Breast epithelium (tissue), 4 donors: ENCODE data around the gene ZNF638. TPM values are rescaled to one million over a fixed set of nuclear protein-coding genes. Genes with fewer than 3 reads are reported as not detected.

ENCODE experiments used
- DNase-seq, 2 donors: peaks; one replicate each; pipeline ENCODE4 v3.0.0-alpha.2; 2019; ENCODE audit warnings: low spot score in 2 of 2
- H3K27ac ChIP-seq, 2 donors: fragments of 200-600 bp; sonication (generic) in 1 of 2; one replicate each; pipeline ENCODE4 v1.5.1; 2016 to 2019; ENCODE audit warnings: mild to moderate bottlenecking in 1 of 2
- H3K27me3 ChIP-seq, 2 donors: fragments of 200-600 bp; sonication (generic) in 1 of 2; one replicate each; pipeline versions ENCODE4 v1.5.1 to v1.6.0; 2017 to 2019; ENCODE audit warnings: control low read depth in 1 of 2, mild to moderate bottlenecking in 1 of 2
- H3K36me3 ChIP-seq: fragments of 200-600 bp; one replicate; pipeline ENCODE4 v1.5.1; 2019
- H3K4me1 ChIP-seq, 2 donors: fragments of 200-600 bp; sonication (generic); one replicate each; pipeline ENCODE4 v1.5.1; 2016 to 2019; ENCODE audit warnings: control low read depth in 1 of 2
- H3K4me3 ChIP-seq, 3 donors: fragments of 200-600 bp; sonication (generic); 1 replicate in 2 of 3; 2 replicates in 1 of 3; pipeline ENCODE4 v1.5.1; 2016 to 2019; ENCODE audit warnings: mild to moderate bottlenecking in 3 of 3, moderate library complexity in 2 of 3
- H3K9me3 ChIP-seq, 2 donors: fragments of 200-600 bp; sonication (generic) in 1 of 2; one replicate each; pipeline ENCODE4 v1.5.1; 2016 to 2019; ENCODE audit warnings: control low read depth in 1 of 2
- POLR2A ChIP-seq: fragments of 450-650 bp; IDR thresholded peaks from one replicate; pipeline ENCODE4 v1.6.1; 2016; ENCODE audit warnings: antibody characterized with exemption, mild to moderate bottlenecking, moderate library complexity
- POLR2AphosphoS5 ChIP-seq, 3 donors: sonication (generic); formaldehyde crosslinking; IDR thresholded peaks; one replicate each; pipeline ENCODE4 v1.6.1; 2017; ENCODE audit warnings: antibody characterized with exemption in 3 of 3
- intact Hi-C: fragments of 100-400 bp; cut with DNase I; formaldehyde crosslinking; loops from one replicate; pipeline ENCODE4 v1.15.1; 2023; ENCODE audit warnings: low total_unique reads
- total RNA-seq, 3 donors: library from RNA; depleted of rRNA; stranded (reverse); fragments of >200 nt; gene quantifications; one replicate each; pipeline ENCODE4 v1.1.0, GENCODE V29; 2016
- TF ChIP-seq, protein P1 (sequence below), 3 donors: fragments of 450-650 bp; IDR thresholded peaks; one replicate each; pipeline ENCODE4 v1.5.1; 2016 to 2017; ENCODE audit warnings: antibody characterized with exemption in 3 of 3, mild to moderate bottlenecking in 3 of 3, moderate library complexity in 3 of 3

ZNF638 gene
- total RNA-seq, 3 donors from 2014 or later: 203 to 290 (median 266) TPM

DNA sequence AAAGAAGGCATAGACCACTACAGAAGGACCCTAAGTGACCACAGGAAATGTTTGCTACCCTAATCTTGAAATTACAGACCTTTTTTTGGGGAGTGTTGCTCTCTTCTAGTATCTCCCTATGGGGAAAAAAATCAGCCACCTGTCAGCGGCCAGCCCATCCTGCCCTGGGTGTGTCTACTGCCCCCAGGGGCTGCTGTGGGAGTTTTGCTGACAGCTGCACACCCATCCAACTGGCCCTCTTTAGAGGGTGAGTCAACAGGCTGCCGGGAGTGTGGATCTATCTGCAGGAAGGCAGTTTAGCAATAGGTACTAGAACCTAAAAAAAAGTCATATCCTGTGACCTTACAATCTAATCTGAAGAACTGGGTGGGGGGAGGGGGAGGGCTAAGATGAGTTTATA lies 121.0 kb downstream of the ZNF638 start:
- intact Hi-C loops: no loop called here
- no peak overlapping the region for H3K4me3 ChIP-seq

DNA sequence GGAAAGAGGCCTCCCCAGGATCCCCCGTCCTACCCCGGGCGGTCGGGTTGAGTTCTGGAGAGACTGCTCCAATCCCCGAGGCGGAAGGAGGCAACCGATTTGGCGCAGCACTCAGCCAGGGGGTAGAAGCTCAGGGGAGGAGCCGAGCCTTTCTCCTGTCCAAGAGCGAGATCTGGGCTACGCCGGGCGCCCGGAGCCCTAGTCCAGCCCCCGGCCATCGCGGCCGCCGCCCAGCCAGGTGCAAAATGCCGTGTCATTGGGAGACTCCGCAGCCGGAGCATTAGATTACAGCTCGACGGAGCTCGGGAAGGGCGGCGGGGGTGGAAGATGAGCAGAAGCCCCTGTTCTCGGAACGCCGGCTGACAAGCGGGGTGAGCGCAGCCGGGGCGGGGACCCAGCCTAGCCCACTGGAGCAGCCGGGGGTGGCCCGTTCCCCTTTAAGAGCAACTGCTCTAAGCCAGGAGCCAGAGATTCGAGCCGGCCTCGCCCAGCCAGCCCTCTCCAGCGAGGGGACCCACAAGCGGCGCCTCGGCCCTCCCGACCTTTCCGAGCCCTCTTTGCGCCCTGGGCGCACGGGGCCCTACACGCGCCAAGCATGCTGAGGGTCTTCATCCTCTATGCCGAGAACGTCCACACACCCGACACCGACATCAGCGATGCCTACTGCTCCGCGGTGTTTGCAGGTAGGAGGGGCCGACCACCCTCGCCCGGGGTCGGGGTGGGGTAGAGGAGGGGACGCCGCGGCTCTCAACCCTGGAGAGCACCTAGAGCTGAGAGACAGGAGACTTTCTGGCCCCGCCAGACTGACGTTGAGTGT lies 122.0 kb downstream of the ZNF638 start, which contains the start of gene DYSF:
TSS of gene DYSF (plus strand) at position 158 of the 817 bp plus-strand sequence.
- TF ChIP-seq, protein P1, sequence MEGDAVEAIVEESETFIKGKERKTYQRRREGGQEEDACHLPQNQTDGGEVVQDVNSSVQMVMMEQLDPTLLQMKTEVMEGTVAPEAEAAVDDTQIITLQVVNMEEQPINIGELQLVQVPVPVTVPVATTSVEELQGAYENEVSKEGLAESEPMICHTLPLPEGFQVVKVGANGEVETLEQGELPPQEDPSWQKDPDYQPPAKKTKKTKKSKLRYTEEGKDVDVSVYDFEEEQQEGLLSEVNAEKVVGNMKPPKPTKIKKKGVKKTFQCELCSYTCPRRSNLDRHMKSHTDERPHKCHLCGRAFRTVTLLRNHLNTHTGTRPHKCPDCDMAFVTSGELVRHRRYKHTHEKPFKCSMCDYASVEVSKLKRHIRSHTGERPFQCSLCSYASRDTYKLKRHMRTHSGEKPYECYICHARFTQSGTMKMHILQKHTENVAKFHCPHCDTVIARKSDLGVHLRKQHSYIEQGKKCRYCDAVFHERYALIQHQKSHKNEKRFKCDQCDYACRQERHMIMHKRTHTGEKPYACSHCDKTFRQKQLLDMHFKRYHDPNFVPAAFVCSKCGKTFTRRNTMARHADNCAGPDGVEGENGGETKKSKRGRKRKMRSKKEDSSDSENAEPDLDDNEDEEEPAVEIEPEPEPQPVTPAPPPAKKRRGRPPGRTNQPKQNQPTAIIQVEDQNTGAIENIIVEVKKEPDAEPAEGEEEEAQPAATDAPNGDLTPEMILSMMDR (IDR thresholded peaks at IDR 0.05): no peak
- no peak for TF ChIP-seq POLR2A
- no peak for TF ChIP-seq POLR2AphosphoS5 (IDR thresholded peaks at IDR 0.05)
- no peak for DNase-seq
- Histone ChIP-seq H3K4me3 (peak within 1 kb of the TSS; percentile 49 to 69 (median 50)), H3K9me3 (no peaks in the 10 kb centered on the region), H3K27ac (peak within 1 kb of the TSS in 1 of 2 donors; percentile 3), H3K4me1 (peaks cover 0 to 10% of the 10 kb centered on the region in 2 donors), H3K36me3 (no peaks in the 10 kb centered on the region), H3K27me3 (peaks cover 0 to 20% of the 10 kb centered on the region in 2 donors)
- intact Hi-C loops: no loop called here

More for the DNA sequence above, 121.0 kb downstream of the ZNF638 start:
- peaks cover 0 to 10% of the 10 kb centered on the region in 2 donors for H3K4me1 ChIP-seq
- H3K27ac ChIP-seq: no peak overlapping the region
- TF ChIP-seq POLR2A (no peak), POLR2AphosphoS5 (IDR thresholded peaks at IDR 0.05) (no peak)
- TF ChIP-seq, protein P1 (IDR thresholded peaks at IDR 0.05): no peak
- no peaks in the 10 kb centered on the region for H3K9me3 ChIP-seq
- peaks cover 0 to 20% of the 10 kb centered on the region in 2 donors for H3K27me3 ChIP-seq
- no peak for DNase-seq
- no peaks in the 10 kb centered on the region for H3K36me3 ChIP-seq

DNA sequence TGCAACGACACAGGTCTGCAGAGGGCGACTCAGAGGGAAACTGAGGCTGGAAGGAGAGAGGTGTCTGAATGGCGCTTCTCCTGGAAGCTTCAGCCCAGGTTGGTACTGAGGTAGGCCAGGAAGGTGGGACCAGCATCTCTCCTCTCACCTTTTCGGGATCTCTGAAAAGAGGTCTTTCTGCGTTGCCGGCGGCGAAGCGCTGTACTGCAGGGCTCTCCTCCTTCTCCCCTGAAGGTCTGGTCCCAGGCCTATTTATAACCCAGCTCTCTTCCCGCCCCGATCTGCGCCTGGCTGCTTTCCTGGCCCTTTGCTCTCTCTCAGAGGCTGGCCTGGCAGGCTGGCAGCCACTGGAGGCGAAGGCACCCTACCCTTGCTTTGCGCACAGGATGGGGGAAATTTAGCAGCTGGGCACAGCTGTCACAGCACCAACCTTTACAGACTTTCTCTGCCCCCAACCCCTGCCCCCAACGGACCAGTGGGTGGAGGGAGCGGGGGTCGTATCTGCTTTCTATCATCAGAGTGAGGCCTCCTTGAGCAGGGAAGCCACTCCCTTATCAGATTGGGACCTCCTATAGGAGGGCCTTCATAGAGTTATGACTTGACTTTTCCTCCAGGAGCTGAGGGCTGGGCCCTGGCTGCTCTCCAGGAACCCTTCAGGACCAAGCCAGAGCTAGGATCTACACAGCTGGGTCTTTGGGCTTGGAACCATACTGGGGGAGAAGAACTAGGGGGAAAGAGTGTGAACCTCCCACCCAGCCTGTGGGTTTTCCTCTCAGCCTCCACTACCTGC lies 122.8 kb downstream of the ZNF638 start:
- TF ChIP-seq, protein P1 (IDR thresholded peaks at IDR 0.05): no peak
- TF ChIP-seq POLR2A: no peak
- TF ChIP-seq POLR2AphosphoS5 (IDR thresholded peaks at IDR 0.05): no peak
- Histone ChIP-seq H3K9me3 (no peaks in the 10 kb centered on the region), H3K27ac (peak overlapping the region in 1 of 2 donors; percentile 3), H3K36me3 (no peaks in the 10 kb centered on the region), H3K4me3 (peak overlapping the region; percentile 49 to 69 (median 50)), H3K27me3 (peaks cover 0 to 20% of the 10 kb centered on the region in 2 donors), H3K4me1 (peaks cover 0 to 10% of the 10 kb centered on the region in 2 donors)
- DNase-seq: no peak
- intact Hi-C loops: no loop called here

DNA sequence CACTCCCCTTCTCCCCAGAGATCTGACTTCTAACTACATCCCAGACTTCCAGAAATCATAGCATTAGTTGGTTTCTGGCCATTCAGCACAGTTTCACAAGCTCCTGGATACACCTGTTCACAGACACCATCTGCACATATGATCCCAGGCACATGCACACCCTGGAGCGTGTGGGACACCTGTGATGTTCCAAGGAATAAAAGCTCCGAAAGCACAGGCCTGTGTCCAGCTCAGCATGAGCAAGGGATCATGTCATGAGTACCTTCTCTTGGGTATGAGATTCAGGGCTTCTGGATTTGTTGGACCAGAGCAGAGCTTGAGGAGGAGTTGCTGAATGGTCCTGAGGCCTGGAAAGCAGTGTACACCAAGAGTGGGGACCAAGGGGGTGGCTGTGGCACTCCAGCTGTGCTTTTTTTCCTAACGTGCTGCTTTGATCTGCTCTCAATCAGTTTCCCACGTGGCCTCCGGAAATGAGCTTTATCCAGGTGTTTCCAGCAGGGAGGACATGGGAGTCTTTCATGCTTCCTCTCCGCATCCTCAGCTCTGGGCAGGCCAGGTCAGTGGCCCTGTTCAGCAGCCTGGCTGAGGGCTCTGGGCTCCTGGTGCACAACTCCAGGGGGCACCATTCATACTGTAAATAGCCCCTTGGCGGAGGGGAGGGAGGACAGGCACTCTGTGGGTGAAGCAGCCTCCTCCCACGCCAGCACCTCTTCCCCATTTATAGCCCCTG lies 123.6 kb downstream of the ZNF638 start:
- intact Hi-C loops: no loop called here
- Histone ChIP-seq H3K36me3 (no peaks in the 10 kb centered on the region), H3K27ac (peak overlapping the region in 1 of 2 donors; percentile 25), H3K9me3 (no peaks in the 10 kb centered on the region), H3K27me3 (peaks cover 0 to 20% of the 10 kb centered on the region in 2 donors), H3K4me3 (no peak overlapping the region), H3K4me1 (peaks cover 0 to 10% of the 10 kb centered on the region in 2 donors)
- no peak for DNase-seq
- TF ChIP-seq, protein P1 (IDR thresholded peaks at IDR 0.05): no peak
- TF ChIP-seq POLR2A: no peak
